IPS-NIHi7 (cell line): ENCODE measurements around the gene GRK6.

ENCODE experiments used
- DNase-seq: peaks from one replicate; pipeline ENCODE4 v3.0.0; 2012; ENCODE audit warnings: mixed read lengths; ENCODE audit errors: extremely low spot score

The GRK6 gene

DNA sequence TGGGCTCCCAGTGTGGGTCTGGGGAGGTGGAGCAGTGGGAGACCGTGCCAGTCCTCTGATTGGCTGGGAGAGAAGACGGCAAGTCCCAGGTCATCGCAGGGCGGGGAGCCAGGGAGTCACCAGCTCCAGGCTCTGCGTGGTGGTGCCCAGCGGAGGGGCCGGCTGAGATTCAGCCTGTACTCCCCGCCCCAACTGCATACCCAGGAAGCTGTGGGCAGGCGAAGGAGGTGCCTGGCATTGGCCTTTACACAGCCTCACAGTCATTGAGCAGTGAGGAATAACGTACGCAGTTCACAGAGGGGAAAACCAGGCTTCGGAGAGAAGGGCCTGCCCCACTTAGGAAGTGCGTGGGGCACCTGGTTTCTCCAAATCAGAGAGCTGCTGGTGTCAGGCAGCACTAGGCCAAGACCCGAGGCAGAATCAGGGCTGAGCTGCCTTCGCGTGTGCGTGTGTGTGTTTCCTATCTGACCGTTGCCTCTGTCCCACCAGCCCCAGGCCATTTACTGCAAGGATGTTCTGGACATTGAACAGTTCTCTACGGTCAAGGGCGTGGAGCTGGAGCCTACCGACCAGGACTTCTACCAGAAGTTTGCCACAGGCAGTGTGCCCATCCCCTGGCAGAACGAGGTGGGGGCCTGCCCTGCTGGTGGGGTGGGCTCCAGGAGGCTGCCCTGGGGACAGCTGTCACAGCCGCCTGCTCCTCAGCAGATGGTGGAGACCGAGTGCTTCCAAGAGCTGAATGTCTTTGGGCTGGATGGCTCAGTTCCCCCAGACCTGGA, 13.9 kb downstream of the GRK6 start:
- no peak for DNase-seq

DNA sequence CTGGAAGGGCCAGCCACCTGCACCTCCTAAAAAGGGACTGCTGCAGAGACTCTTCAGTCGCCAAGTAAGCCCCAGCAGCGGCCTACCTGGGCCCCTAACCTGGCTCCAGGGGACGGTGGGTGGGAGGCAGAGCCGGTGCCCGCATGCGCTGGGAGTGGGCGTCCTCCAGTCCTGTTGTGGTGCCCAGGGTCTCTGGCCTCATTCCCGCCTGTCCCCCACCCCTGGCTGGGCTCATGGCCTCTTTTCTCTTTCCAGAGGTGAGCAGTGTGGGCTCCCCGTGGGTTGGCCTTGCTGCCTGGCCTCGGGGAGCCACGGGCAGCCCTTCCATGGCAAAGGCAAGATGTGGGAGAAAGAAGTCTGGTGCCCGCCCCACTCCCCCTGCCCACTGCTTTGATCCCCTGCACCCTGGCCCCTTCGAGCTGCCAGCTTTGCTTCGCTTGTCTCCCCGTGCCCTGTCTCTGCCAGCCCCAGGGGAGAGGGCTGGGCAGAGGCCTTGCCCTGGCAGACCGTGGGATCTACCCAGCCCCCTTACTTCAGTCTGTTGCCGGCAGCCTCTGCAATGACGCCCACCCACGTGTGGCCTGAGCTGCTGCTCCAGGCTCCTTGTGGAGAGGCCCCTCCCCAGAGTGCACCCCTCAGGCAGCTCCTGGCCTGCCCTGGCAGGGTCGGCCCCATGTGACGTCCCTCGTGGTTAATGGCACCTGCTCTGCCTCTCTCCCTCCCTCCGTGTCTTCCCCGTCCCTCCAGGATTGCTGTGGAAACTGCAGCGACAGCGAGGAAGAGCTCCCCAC, 14.7 kb downstream of the GRK6 start:
- DNase-seq: no peak

DNA sequence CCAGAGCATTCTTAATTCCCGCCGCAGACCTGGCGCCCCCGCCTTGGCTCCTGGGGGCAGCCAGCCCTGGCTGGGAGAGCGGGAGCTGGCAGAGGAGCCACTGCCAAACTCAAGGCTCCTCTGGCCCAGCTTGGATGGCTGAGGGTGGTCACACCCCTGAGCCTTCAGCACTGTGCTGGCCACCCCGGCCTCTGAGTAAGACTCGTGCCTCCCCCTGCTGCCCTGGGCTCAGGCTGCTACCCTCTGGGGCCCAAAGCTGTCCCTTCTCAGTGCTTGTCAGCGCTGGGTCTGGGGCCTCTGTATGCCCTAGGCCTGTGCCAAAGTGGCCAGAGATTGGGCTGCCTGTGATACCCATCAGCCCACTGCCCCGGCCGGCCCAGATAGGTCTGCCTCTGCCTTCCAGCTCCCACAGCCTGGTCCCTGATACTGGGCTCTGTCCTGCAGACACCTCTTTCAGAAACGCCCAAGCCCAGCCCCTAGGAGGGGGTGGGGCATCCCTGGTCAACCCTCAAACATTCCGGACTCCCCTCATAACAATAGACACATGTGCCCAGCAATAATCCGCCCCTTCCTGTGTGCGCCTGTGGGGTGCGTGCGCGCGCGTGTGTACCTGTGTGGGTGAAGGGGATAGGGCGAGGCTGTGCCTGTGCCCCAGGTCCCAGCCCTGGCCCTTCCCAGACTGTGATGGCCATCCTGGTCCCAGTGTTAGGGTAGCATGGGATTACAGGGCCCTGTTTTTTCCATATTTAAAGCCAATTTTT, 15.8 kb downstream of the GRK6 start:
- DNase-seq: no peak

DNA sequence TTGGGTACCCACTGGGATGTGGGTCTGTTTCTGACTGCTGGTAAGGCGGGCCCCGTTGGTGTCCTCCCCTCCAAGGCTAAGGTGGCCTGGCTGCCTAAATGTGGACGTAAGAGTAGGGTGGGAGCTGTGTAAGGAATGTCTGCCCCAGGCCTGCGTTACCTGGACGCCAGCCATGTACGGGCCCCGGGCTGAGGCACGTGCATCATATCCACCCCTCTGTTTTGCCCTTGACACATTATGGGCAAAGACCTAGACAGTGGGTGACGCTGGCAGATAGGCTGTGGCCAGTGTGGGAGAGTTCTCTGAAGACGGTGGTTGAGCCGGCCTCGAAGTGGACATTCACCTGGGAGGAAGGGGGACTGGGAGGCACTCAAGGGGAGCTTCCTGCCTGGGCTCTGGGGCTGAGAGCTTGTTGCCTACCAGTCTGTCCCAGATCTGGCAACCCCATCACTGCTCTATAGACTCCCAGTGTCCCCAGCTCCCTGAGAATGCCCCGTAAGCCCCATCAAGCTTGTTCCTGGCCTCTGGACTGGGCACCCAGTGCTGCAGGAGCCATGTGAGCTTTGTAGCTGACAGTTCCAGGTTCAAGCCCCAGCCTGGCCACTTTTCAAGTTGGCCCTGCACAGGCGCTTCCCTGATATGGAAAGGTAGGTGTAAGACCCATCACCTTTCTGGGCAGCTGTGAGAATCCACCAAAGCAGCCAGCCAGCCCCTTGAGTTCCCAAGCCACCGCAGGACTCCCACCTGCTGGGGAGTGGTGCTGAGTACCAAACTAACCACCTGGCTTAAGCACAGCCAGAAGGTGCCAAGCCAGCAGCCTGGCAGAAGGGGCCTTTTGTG, 16.9 kb downstream of the GRK6 start:
- no peak for DNase-seq

DNA sequence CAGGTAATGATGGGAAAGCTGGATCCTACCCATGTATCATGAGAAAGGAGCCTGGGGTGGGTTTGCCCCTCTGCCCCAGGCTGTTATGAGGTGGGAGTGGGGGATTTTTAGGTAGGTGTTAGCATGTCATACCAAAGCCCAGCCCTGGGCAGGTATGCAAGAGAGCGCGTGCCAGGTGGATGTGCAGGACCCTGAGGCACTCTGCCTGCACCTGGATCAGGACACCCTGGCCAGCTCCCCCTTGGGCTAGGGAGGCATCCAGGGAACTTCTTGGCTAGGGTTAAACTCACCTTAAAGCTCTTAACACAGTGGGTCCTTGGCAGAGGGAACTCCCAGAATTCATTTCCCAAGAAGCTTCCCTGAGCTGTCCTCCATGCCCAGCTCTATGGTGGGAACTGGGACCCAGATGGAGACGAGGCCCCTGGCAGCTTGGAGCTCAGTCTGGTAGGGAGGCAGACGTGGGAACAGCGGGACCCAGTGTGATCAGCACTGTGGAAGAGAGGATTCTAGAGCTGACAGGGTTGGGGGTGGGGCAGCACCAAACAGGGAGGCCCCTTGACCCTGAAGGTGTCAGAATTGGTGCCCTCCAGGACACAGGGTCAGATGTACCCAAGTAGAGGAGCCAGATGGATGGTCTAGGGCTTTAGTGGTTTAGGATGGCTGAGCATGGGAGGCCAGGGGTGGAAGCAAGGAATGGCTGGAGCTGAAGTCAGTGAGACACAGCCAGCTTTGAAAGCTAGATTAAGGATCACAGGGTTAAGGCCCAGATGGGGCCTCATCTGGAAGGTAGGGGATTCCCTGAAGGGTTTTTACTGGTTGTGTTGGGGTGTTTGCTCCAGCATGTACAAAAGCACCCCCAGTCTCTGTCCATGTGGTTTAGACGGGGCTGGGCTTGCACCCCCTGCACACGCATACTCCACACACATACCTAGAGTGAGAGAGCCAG, 17.9 kb downstream of the GRK6 start:
- DNase-seq: no peak

DNA sequence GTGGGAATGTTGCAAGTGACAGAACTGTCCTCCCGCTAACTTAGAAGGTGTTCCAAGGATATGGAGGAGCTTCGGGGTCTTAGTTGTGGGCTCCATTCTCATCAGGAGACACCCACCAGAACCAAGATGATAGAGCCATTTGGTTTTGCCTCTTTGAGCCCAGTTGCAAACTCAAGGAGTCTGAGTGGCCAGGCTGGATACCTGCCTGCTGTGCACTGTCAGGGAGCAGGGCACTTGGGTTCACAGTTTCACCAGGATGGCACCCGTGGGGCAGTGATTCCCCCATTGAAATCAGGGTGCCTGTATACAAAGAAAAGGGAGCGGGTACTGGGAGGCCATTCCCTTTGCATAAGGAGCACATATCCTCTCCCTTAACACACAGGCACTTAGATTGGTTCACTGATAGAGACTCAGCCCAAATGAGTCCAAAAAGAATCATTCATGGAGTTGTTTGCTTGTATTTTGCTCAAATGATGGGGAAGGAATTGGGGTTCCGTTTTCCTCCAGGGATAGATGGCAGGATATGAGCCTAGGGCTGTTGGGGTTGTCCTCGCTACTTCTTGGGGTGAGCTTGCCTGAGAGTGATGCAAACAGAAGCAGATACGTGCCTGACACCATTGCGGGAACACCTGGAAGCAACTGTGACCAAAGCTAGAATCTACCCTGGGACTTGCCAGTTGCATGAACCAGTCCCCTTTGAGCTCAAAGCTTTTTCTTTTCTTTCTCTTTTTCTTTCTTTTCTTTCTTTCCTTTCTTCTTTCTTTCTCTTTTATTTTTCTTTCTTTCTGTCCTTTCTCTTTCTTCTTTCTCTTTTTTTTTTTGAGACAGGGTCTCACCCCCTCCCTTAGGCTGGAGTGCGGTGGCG, 18.8 kb downstream of the GRK6 start:
- no peak for DNase-seq

DNA sequence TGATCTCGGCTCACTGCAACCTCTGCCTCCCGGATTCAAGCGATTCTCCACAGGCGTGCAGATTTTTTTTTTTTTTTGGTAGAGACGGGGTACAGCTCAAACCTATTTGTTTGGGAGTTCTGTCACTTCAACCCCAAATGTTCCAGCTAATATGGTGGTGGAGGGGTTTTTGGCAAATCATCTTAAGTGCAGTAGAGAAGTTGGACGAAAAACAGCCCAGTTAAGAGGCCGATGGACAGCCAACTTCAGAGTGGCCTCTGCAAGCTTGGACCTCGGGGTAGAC, 19.4 kb downstream of the GRK6 start:
- DNase-seq: no peak

DNA sequence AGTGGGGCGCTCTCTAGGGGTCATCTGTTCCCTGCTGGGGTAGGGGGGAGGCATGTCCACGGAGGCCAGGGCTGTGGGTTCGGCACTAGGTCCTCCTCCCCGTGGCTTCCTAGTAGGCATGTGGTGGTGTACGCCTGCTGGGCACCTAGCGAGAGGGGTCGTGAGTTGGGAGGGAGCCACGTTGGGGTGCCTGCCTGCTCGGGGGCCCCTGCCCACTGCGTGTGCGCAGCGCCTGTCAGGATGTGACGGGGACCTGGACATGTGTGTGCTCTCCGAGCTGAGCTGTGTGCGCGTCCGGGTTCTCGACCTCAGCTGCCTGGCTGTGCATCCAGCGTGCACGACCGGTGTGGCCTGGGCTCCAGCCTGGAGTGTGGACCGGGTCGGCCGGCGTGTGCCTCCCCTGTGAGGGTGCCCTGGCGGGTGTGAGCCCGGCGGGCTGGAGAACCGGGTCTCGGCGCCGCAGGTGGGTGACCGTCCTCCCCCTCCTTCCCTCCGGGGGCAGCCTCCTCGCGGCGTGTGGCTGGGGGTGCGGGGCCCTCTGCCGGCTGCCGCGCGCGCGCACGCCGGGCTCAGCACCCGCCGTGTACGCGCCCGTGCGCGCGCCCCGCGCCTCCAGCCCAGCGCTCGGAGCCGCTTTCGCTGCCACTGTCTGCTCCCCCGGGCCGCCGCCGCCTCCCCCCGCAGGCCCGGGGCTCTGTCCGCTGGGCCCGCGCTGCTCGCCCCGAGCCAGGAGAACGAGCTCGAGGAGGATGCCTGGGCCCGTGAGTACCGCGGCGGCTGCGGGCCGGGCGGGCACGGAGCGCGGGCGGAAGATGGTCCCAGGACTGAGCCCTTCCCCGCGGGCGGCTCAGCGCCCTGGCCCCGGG, 20.0 kb downstream of the GRK6 start, which contains the start of gene PRR7:
Gene PRR7 (plus strand): TSS at position 615 of the 866 bp plus-strand sequence. CDS start 8,254 bp downstream, outside the sequence.
- peak; percentile 78 for DNase-seq

DNA sequence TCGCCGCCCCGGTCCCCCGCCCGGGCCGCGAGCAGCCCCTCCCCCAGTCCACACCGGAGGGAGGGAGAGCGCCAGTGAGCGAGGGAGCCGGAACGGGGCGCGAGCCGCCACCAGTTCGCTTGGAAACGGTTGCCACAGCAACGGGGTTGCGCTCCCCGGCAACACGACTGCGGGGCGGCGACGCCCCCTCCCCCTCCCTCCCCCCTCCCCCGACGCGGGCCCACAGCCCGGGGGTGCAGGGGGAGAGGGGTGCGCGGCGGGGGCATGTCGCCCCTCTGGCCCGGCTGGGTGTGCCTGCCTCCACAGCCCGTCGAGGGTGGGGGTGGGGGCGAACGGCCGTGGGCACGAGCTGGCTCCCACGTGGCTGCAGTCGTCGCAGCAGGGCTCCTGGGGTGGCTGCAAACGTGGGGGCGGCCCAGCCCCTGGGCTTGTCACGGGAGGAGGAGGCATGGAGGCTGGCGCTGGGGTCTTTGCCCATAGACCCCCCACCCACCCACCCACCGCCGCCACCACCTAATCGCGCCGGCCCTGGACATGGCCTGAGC, 20.7 kb downstream of the GRK6 start:
- peak; percentile 69 for DNase-seq

DNA sequence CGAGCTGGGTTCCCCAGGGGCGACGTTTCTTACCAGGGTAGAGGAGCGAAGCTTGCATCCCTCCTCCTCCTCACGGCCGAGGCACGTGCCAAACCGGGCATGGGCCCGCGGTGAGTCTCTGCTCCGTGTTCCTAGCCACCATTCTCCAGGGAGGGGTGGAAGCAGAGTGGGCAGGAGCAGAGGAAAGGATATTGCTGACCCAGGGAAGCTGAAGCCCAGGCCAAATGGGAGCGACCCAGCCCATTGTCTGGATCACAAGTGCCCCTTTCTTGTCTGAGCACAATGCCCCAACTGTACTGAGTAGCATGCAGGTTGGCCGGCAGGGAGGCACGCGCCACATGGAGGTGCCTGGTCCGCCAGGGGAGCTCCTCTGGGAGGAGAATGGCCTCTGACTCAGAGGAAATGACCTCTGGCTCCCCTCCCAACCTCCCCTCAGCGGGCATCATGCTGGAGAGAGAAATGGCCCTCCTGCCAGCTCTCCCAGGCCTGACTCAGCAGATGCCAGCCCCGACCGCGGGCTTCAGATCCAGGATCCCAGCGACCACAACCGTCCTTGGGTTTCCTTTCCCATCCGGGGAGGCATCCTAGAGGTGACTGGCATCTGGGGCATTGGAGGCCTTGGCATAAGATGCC, 21.3 kb downstream of the GRK6 start:
- peak; percentile 70 for DNase-seq

DNA sequence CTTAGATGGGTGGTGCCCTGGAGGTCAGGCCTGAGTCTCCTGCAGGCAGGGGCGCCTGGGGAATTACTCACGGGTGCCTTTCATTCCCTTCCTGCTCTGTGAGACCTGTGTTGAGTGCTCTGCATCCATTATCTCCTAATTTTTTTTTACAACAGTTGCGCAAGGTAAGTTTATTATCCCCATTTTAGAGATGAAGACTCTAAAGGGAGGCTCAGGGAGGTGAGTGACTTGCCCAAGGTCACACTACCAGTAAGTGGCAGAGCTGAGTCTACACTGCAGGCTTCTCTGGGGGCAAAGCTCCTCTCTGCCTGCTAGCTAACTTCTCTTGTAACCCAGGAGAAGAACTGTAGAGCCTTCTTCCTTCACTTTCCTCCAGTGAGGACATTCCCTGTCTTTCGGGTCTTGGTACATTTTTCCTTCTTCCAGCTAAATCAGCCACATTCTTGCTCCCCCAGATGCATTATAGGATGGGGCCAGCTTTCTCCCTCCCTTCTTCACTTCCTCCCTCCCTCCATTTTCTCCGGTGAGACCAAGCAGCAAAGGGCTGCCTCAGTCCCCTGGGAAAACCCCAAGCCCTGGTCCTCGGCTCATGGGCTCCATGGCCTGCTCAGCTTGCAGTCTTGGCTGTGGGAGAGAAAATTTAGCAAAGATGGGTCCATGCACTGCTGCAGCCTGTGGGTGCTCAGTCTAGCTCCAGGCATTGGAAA, 21.9 kb downstream of the GRK6 start:
- DNase-seq: no peak

DNA sequence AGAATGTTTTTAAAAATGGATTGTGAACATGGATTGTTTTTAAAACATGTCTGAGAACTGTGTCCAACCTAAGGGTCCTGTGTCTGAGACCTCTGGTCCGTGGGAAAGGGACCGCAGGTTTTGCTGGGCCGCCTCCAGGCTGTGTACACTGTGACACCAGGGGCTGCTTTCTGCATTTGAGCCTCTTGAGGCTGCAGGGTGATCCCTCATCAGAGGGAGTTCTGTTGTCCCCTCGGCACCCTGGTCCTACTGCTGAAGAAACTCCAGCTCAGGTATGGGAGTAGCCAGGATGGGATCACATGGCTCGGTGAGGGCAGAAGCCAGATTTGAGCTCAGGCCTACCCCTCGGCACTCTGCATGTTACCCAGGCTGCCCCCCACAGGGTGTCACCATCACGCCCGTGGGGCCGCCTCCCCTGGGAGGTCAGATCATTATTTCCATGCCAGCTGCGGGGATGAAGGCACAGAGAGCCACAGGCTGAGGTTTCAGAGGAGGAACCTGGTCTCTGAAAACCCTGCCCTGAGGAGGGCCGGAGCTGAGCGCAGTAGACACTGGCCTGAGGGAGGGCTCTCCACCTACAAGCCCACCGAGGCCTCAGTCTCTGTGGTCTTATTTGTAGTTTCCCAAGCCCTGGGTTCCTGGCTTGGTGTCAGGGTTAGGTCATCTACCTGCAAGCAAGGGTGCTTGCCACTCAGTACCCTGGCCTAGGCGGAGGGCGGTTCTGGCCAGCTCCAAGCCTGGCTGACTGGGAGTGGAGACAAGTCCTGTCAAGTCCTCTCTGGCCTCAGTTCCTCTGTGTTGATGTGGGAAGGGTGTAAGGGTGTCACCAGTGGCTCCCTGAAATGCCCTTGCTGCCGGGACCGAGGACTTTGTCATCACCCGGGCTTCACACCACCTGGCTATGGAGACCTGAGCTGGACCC, 22.9 kb downstream of the GRK6 start:
- no peak for DNase-seq

DNA sequence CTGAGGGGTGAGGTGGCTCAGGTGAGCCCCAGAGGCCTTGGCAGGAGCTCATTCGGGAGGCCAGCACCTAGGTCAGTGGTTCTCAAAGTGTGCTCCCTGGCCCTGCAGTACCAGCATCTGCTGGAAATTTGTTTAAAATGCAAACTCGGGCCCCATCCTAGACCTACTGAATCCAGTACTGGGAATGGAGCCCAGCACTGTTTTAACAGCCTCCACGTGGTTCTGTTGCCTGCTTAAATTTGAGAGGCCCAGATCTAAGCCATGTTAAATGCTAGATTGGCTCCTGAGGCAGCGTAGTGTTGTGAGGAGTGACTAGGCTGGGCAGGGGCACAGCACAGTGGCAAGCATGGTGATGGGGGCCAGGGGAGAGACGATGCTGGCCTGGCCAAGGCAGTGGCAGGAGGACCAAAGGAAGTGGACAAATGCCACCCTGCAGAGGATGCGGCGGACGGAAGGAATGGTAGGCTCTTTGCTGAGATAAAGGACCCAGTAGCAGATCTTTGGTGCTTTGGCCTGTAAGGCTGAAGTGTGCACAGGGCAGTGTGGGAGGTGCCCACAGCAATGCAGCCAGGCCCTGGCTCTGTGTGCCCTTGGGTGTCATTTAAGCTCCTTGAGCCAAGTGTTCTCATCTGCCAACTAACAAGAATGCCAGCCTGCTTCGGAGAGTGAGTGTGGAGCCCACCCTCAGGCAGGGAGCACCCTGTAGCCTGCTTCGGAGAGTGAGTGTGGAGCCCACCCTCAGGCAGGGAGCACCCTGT, 24.4 kb downstream of the GRK6 start:
- DNase-seq: no peak

DNA sequence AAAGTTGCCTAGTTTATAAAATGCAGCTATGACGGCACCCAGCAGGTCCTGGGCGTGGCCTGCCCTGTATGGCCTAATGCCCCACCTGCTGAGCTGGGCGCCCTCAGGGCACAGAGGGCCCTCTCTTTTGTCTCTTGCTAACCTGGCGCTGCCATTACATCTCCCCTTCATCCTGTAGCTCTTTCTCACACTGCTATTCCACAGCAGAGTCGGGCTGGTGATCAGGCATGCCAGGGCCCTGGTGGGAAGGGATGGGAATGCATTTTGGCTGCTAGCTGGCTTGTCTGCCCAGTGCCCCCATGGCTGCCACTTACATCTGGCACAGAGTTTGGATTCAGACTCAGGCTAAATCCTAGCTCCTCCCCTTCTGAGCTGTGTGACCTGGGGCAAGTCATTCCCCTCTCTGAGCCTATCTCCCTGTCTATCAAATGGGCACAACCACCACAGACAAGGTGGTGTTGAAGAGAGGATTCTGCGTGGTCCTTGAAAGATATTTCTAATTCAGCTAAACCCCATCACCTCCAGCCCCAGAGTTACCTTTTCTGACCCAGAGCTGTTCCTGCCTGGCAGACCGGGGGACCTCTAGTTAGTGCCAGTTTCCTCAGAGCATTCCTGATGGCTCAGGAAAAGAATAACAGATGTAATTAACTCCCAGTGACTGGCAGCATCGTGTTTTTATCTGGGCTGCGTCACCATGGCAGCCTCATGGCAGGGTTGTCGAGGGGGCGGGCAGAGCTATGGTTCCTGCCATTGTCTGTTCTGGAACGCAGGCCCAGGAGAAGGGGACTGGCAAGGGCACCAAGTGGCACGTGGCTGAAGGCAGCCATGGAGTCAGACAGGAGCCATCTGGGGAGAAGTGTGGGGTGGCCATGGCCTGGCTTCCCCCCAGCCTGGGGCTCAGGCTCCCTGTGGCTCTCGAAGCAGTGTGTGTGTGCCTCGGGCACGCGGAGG, 26.5 kb downstream of the GRK6 start:
- DNase-seq: no peak
